CD4-positive, alpha-beta T cell treated with Interleukin-4 for 1 hour (primary cell): ENCODE data around the gene SLC25A12.
"Not testable (repeated sequence)": the region's sequence is repeated elsewhere in the genome, so short reads cannot be mapped to it uniquely, and the experiment has no call there.

ENCODE experiments used
- DNase-seq, 2 donors: peaks; one replicate each; pipeline ENCODE4 v3.0.0-alpha.2; 2020 to 2022

The SLC25A12 gene

DNA sequence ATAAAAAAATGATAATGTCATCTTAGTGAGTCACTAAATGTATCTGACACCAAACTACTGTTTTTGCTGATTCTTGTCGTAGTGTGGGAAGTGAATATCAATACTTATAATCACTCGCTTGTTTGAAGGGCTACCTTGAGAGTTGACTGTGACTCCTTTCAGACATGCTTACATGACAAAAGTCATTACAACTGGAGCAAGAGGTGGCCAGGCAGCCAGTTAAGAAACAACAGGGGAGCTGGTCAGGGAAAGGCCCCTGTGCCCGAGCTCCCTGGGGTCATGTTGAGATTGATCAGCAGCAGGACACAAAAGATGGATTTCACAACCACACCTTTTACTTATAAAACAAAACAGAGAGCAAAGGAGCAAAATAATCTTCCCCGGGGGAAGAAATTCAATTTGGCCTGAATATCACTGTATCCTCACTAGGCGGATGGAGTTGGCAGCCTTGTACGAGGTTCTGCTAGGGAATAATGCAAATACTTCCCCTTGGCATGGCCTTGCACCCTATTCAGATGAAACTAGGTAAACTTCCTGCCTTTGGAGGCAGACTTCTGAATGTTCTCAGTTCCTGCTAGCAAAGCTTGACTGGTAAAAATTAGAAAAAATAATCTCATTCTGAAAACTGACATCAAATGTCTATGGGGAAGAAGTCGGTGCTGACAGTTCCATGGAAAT is 105.6 kb downstream of the SLC25A12 start:
- DNase-seq = no peak

DNA sequence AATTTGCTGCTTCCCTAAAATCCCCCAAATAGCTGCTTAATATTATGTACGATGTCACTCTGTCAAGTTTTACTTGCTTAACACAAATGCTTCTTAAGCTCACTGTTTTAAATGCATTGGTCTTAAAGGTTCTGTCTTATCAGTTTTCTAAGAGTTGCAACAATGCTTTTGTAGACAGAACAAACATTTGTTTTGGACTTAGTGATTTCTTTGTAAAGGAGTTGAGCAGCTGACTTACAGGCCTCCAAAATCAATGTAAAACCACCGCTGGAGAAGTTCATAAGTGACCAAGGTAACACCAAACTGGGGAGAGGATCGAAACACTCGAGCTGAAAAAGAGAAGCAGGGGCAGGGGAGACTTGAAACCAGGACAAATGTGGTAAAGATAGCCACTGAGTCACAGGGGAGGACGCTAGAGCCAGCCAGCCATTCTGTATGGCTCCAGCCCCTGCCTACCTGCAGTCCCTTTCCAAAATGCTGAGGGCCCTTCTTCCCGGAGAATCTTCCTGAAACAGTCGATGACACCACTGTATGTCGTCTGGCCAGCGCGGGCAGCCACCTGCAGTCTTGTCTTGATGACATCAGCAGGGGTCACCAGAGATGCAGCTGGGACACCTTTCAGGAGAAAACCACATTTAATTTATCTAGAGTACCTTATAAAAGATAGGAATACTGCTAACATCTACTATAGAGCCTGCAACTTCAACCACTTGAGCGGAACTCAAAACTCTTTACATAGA is 106.5 kb downstream of the SLC25A12 start:
- DNase-seq = no peak

DNA sequence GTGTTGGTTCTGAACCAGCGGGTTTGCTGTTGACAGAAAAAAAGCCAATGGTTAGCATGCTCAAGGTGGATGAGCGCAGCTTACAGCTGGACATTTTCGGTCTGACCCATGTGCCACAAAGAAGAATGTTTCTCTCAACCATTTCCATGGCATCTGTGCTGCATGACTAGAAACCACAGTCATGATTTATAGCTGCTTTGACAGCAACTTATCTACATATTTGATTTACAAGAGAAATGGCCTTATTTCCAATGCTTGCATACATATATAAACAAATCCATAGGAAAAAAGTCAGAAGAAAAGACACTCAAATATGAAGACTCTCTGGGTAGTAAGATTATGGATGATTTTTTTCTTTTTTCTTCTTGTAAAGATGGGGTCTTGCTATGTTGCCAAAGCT is 108.6 kb downstream of the SLC25A12 start:
- DNase-seq = no peak

DNA sequence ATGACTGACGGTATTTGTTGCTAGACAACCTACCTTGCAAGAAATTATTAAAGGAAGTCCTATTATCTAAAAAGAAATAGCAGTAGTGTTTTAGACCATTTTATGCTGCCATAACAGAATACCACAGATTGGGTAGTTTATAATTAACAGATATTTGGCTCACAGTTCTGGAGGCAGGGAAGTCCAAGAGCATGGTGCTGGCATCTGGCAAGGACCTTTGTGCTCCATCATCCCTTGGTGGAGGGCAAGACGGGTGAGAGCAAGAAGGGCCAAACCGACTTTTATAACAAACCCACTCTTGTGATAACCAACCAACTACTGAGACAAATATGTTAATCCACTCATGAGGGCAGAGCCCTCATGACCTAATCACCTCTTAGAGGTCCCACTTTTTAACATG is 115.5 kb downstream of the SLC25A12 start:
- no peak for DNase-seq

DNA sequence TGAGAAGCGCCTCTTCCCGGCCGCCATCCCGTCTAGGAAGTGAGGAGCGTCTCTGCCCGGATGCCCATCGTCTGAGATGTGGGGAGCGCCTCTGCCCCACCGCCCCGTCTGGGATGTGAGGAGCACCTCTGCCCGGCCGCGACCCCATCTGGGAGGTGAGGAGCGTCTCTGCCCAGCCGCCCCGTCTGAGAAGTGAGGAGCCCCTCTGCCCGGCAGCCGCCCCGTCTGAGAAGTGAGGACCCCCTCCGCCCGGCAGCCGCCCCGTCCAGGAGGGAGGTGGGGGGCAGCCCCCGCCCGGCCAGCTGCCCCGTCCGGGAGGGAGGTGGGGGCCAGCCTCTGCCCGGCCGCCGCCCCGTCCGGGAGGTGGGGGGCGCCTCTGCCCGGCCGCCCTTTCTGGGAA is 119.5 kb downstream of the SLC25A12 start:
- not testable (repeated sequence) for DNase-seq

DNA sequence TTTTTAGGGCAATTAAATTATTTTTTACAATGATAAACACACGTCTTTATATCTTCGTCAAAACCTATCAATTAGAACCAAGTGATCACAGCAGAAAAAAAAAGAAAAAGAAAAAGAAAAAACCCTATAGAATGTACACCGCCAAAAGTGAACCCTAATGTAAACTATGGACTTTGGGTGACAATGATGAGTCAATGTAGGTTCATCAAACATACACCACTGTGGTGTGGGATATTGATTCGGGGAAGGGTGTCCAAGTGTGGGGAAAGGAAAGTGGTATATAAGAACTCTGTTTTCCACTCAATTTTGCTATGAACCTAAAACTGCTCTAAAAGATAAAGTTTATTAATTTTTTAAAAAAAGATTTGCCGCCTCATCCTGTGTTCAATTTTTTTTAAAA is 121.7 kb downstream of the SLC25A12 start:
- no peak for DNase-seq

DNA sequence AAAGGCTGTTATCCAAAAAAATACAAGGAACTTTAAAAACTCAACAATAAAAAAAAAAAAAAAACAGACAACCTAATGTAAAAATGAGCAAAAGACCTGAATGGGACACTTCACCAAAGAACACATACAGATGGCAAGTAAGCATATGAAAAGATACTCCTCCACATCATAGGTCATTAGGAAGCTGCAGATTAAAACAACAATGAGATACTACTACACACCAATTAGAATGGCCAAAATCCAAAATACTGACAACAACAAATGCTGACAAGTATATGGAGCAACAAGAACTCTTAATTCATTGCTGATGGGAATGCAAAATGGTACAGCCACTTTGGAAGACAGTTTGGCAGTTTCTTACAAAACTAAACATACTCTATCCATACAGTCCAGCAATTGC is 122.6 kb downstream of the SLC25A12 start:
- no peak for DNase-seq

DNA sequence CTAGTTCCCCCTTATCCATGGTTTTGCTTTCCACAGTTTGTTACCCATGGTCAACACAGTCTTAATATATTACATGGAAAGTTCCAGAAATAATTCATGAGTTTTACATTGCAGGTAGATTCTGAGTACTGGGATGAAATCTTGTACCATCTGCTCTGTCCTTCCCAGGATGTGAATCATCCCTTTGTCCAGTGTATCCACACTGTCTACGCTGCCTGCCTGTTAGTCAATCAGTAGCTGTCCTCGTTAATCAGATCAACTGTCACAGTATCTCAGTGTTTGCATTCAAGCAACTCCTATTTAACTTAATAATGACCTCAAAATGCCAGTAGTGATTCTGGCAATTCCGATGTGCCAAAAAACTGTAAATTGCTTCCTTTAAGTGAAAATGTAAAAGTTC is 130.4 kb downstream of the SLC25A12 start:
- DNase-seq = no peak

DNA sequence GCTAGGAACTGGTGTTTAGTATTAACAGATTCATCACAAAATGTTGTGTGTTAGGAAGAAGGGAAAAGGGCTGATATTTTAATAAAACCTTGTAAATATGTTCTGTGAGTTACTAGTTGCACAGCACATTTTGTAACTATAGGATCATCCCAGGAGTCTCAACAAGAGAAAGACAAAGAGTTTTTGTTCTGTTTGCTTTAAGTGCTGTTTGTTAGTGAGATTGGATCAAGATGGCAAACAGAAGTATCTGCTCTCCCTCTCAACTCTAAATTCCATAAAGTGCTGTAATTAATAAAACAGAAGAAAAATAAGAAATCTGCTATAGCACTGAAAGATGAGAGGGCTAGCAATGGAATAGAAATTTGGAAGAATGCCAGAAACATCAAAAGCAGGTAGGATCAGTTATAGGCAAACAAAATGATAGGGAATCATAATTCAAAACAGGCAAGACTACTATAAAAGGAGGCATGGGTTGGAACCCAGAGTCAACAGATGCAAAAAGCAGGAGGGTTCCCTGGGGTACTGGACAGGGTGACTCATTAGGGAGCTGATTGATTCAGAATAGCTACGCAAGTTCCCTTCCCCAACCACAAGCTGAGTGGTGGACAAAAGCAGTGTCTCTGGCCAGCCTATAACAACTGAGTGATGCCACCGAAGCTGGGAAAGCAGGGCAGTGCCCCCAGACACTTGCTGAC is 131.0 kb downstream of the SLC25A12 start:
- no peak for DNase-seq

DNA sequence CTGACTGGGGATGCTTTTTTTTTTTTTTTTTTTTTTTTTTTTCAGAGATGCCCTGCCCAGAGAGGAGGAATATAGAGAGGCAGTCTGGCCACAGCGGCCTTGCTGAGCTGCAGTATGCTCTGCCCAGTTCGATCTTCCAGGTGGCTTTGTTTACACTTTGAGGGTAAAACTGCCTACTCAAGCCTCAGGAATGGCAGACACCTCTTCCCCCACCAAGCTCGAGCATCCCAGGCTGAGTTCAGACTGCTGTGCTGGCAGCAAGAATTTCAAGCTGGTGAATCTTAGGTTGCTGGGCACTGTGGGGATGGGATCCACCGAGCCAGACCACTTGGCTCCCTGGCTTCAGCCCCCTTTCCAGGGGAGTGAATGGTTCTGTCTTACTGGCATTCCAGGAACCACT is 132.9 kb downstream of the SLC25A12 start:
- not testable (repeated sequence) for DNase-seq

DNA sequence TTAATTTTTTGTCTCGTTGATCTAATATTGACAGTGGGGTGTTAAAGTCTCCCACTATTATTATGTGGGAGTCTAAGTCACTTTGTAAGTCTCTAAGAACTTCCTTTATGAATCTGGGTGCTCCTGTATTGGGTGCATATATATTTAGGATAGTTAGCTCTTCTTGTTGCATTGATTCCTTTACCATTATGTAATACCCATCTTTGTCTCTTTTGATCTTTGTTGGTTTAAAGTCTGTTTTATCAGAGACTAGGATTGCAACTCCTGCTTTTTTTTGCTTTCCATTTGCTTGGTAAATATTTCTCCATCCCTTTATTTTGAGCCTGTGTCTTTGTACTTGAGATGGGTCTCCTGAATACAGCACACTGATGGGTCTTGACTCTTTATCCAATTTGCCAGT is 135.3 kb downstream of the SLC25A12 start:
- not testable (repeated sequence) for DNase-seq

DNA sequence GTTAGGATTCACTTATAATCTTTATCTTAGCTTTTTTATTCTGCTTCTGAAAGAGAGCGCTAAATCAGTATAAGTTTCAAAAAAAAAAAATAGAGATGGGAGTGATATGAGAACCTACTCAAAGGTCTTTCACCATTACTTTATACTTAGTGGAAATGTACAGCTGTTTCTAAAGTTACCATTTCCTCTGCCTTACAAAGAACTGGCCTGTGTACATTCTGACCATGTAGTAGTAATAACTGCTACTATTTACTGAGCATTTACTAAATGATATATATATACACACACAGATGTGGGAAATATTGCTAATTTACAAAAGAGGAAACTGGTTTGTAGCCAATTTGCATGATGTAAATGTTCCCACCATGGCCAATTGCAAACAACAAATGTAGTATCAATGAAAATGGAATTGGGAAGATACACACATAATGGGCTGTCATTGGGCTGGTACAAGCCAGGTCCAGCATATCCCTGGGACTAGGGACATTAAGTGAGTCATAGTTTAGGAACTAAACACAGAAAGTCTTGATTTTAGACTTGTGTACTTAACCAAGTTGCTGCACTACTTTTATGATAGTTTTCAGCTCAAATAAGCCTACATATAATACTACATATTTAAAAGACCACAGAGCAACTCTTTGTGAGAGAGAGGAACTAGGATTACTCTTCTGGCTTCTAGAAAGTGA is 139.6 kb downstream of the SLC25A12 start:
- no peak for DNase-seq

DNA sequence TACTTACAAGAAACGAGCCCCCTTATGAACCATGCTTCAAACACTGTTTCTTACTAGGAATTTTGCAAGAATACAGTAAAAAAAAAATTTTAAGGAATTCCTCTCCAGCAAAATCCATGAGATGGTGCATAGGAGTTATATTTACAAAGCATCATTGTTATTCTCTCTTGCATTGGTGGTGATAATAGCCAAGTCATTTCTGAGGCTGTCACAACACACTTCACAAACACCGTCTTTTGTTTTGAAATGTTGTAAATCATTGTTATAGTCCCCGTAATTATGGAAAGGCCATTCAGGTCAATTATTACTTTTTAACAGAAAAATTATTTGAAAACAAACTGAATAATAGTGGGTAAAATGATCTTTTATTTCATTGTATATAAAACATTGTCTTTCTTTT is 146.7 kb downstream of the SLC25A12 start:
- DNase-seq = no peak

DNA sequence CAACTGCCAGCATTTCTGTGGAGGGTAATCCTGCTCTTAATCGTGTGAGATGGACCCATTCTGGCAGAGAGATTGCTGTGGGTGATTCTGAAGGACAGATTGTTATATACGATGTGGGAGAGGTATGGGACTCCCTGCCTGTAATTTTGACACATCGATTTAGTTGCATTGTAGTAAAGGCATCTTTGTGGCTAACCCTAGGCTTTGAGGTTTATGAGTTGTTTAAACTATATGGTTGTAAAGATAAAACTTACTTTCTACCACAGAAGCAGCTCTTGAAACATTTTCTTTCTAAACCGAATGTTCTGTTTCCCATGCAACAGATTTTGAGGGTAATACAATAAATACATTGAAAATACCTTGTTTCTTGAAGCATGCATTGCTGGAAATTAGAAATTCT is 148.2 kb downstream of the SLC25A12 start:
- DNase-seq = no peak

DNA sequence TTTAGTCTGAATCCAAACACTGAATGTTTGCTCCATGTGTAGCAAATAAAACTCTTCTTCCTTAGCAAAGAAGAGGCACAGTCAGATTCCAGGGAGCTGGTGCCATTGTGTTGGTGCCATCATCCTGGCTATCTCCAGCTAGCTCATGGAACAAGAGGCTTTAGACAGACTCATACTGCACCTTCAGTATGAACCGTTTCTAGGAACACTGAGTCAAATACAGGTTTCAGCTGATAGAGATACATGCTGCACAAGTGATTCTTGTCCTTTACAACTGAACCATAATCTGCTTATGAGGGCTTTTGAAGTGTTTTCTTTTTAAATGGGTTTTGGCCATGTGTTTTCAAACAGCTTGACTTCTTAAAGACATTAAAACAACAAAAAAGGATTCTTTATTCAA is 148.9 kb downstream of the SLC25A12 start:
- DNase-seq = no peak

DNA sequence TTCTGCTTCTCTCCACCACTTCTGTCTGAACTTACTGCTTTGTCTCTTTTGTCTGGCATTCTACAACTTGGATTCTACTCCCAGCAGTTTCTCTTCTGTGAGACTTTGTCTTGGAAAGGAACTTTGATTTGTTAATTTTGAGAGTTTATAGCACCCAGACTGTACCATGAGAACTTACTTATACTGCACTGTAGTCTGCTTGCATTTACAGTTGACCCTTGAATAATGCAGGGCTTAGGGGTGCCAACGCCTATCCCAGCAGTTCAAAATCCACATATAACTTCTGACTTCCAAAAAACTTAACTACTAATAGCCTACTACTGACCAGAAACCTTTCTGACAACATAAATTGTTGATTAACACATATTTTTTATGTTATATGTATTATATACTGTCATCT is 151.3 kb downstream of the SLC25A12 start:
- DNase-seq = no peak

DNA sequence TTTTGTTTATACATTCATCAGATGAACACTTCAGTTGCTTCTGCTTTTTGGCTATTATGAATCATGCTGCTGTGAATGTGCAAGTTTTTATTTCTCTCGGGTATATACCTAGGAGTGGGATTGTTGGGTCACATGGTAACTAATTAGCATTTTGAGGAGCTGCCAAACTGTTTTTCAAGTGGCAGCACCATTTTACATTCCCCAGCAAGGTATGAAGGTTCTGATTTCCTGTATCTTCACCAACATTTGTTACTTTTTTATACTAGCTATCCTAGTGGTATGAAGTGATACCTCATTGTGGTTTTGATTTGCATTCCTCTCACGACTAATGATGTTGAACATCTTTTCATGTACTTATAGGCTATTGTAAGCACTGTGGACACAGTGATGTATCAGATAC is 152.9 kb downstream of the SLC25A12 start:
- no peak for DNase-seq

DNA sequence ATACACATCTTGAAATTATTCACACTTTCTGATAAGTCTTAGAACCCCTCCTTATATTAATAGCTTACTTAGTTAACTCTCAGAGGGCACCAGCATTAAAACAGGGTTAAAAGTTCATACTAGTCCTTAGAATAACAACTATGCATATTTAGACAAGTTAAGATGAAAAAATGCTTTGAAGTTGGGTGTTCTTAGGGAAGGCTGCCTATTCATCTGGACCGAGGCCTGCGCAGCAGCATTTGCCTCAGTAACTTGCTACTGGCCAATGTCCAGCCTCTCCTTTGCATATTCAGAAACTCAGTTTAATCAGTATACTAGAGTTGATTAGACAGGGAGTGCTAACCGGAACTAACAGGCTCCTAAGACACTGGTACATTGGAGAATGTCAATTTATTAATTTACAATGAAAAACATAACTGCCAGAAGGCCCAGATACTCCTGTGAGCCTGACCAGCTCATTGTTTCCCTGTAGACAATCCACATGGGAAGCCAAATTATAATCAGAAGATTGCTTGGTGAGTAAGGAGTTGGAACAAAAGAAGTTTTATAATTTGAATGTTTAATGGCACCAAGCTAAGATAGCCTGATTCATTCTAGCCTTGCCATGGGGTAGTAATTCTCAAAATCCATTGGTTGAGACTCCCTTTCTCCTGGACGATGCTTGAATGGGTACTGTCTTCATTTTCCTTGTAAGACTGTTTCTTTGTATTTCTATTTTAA is 157.9 kb downstream of the SLC25A12 start:
- DNase-seq = no peak
